Subcutaneous adipose tissue (tissue), 4 donors: ENCODE measurements around the gene CEMP1. TPM values are rescaled to one million over a fixed set of nuclear protein-coding genes. Genes with fewer than 3 reads are reported as not detected.

Source experiments
- CTCF ChIP-seq: fragments of 450-650 bp; IDR thresholded peaks from one replicate; pipeline ENCODE4 v1.5.1; 2016; ENCODE audit warnings: low read depth, mild to moderate bottlenecking, control low read depth, antibody characterized with exemption, moderate library complexity
- total RNA-seq, 4 donors: library from RNA; depleted of rRNA; stranded (reverse); fragments of >200 nt; gene quantifications; one replicate each; pipeline ENCODE4 v1.1.0, GENCODE V29; 2016

The CEMP1 gene
- total RNA-seq, 4 donors from 2014 or later, result not detected

GRCh38 chr16:2518823-2519710, 12.1 kb downstream of the CEMP1 start:
- no peak for TF ChIP-seq CTCF

- no peak for TF ChIP-seq CTCF
Observed at GRCh38 chr16:2517954-2518605, 13.1 kb downstream of the CEMP1 start.

- no peak for TF ChIP-seq CTCF
Observed at GRCh38 chr16:2516391-2517240, 14.6 kb downstream of the CEMP1 start.

GRCh38 chr16:2515180-2515851, 15.9 kb downstream of the CEMP1 start:
- TF ChIP-seq CTCF, result no peak

GRCh38 chr16:2514333-2515179, 16.7 kb downstream of the CEMP1 start:
- no peak for TF ChIP-seq CTCF
